Activated CD8-positive, alpha-beta memory T cell treated with anti-CD3 and anti-CD28 coated beads for 48 hours (primary cell): ENCODE measurements around the gene PKN3.

Experiments used
- DNase-seq, 3 experiments: peaks; one replicate each; pipeline ENCODE4 v3.0.0-alpha.2; 2020; ENCODE audit warnings: low read depth in 2 of 3, low spot score in 2 of 3

PKN3 gene

DNA sequence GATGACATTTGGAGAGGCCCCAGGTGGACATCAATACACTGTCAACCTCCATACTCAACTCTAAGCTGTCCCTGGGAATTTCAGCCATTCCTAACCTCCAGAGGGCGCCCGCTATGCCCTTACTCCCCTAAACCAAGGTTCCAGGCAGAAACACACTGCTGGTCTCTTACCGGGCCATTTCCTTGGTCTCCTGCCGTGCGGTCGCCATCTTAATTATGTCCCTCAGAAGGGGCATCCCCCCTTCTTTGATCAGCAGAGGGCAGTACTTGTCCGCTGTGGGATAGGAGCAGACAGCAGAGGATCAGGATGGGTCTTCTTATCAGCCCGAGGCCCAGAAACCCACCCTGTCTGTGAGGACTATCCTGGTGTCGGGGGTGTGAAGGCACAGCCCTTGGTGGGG, 31.0 kb downstream of the PKN3 start:
- DNase-seq, result no peak

DNA sequence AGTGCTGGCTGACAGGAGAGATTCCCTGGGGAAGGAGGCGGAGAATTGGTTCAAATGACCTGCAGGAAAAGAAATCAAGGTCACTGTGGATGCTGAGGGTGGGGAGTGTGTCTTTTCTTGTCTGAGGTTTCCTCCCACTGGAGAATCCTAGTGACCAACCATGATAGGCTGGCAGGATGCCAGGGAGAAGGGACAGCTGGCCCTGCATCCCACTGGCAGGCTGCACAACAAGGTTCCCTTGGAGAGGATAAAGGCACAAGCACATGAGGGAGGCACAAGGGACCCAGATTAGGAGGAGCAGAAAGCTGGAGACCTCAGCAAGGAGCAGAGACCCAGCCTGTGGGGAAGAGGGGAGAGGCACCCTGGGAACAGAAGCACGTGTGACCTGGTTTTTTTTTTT, 33.1 kb downstream of the PKN3 start:
- DNase-seq, result no peak

DNA sequence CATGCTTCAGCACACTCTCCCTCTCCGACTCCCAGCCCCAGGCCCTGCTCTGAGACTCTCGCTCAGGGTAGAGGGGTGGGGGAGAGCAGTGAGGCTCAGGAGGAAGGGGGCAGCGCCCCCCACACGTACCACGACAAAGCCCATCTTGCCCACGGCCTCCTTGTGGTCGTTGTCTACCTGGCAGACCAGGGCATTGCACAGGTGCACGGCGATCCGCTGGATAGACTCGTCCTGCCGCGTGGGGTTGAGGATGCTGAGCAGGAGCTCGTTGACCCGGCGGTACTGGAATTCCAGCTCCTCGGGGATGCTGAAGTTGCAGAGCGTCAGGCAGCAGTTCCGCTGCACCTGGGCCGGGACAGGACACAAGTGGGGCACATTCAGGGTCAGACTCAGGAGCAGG, 40.1 kb downstream of the PKN3 start:
- DNase-seq, result no peak

DNA sequence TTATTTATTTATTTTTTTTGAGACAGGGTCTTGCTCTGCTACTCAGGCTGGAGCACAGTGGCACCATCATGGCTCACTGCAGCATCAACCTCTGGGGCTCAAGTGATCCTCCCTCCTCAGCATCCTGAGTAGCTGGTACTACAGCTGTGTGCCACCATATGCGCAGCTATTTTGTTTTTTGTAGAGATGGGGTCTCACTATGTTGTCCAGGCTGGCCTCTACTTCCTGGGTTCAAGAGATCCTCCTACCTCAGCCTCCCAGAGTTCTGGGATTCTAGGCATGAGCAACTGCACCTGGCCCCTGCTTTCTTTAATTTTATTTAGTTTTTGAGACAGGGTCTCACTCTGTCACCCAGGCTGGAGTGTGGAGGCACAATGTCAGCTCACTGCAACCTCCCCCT, 41.1 kb downstream of the PKN3 start:
- no peak for DNase-seq

DNA sequence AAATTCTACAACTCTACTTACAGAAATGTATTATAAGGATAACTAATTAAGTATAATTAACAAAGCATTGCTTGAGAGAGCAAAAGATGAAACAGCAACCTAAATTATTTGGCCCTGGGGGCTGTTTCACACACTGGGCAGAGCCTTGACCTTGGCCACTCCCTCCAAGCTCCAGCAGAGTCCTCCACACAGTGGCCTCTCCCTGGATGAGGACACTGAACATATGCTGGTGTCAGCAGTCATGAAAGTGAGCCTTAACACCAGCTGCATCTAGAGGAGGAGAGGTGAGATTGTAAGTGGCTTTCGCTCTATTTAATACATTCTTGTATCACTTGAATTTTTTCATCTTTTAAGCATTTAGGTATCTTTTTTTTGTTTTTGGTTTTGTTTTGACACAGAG, 44.9 kb downstream of the PKN3 start:
- DNase-seq, result no peak

DNA sequence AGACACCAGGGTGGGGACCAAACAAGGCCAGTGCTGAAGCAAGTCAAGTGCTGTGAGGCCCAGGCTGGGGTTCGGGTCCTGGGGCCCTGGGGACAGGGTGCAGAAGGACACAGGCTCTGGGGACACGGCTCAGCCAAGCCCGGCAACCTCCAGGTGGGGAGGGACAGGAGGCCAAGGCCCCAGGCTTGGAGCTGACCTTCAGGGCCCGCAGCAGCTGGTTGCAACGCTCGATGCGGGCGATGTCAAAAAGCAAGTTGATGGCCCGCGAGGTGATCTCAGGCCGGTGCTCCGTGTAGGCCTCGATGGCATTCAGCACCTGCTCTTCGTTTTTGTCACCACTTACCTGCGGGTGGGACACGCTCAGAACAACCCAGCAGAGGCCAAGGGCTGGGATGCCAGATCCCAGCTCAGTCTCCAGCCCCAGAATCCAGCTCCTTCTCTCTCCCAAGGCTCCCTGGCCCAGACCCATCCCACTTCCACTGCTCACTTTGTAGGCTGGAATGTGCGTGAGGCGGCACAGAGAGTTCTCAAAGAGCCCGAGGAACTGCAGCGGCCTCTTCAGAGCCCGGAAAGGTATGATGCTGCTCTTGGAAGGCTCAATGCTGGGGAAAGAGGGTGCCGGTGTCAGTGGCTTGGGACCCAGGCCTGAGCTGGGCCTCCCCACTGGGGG, 48.8 kb downstream of the PKN3 start:
- DNase-seq, result no peak

DNA sequence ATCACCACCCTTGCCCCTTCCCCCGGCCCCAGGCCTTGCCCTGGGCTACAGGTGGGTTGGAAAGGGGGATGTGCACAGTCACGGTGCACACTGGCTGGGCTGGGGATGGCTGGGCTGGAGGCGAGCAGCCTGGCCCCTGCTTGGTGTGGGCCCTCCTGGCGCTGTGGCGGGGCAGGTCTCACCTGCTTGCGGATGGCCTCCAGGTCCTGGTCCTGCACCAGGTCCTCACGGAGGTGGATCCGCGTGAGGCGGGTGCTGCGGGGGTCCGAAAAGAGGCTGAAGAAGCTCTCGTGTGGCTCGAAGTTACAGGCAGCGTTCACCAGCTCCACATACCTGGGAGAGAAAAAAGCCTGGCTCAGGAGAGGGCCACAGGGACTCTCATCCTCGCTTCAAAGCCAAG, 51.3 kb downstream of the PKN3 start:
- no peak for DNase-seq

DNA sequence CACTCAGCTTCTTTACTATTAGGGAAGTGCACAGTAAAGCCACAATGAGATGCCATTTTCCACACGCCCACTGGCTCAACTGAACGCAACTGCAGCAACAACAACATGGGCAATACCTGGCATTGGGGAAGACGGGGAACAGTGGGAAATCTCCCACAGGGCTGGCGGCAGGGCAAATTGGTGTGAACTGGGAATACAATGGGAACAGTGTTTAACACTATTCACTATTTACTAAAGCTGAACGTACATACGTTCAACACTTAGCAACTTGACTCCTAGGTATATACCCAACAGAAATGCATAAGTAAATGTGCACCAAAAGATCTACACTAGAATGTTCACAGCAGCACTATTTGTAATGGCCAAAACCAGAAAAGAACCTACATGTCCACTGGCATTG, 55.3 kb downstream of the PKN3 start:
- no peak for DNase-seq

DNA sequence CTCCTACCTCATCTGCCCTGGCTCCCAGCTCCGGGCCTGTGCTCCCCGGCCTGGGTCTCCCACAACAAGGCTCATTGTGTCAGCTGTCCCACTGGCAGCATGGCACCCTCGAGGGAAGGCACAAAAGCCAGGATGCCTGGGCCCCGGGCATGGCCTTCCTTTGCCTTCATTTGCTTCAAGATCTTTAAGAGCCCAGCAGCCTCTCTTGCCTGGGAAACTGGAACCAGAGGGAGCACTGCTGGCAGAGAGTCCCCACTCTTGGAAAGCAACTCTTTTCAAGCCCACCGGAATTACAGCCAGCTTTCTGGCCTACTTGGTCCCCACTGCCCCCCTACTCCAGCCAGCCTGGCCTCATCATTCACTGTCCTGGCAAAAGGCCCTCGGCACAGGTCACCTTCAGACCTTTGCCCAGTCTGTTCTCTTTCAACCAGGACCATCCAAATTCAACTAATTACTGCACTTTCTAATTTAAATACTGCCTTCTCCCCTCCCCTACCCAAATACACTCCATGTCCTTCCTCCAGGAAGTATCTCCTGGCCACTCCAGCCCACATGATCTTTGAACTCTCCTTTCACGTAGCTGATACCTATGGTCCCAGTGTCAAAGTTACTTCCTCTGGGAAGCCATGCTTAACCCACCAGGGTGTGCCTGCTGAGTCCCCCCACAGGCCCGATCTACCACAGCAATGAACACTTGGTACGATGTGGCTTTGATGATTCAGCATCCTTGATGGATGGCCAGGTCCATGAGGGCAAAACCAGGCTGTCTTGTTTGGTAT, 60.6 kb downstream of the PKN3 start:
- DNase-seq, result no peak

DNA sequence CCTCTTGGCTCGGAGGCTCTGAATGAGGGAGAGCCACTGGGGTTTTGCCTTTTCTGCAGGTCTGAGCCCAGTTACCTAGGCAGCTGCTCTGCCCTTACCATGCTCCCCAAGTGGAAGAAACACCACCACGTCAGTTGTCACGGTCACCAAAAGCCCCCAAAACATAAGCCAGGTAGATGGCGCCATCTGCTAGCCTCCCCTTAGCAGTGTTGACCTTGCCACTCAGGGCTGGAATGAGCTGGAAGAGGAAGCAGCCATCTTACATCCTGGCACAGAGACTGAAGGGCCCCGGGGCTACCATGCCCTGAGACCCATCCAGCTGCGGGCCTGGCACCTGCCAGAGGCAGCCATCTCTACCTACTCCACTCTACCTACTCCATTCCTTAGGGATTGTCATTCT, 62.1 kb downstream of the PKN3 start:
- no peak for DNase-seq

DNA sequence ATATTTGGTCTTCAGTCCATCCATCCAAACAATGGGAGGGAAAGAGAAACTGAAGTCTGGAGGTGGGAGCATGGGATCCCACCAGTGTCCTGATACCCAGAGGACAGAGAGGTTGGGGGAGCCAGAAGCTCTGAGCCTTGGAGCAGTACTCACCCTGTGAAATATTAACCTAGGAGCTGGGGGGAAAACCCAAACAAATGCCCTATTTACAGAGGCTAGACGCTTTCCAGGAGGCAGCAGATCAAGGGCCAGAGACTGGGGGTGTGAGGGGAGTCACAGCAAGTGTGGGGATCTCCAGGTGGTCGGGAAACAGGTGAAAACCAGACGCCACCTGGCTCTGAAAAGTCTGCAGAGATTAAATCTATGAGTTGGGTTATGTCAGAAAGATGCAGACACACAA, 63.2 kb downstream of the PKN3 start:
- no peak for DNase-seq

DNA sequence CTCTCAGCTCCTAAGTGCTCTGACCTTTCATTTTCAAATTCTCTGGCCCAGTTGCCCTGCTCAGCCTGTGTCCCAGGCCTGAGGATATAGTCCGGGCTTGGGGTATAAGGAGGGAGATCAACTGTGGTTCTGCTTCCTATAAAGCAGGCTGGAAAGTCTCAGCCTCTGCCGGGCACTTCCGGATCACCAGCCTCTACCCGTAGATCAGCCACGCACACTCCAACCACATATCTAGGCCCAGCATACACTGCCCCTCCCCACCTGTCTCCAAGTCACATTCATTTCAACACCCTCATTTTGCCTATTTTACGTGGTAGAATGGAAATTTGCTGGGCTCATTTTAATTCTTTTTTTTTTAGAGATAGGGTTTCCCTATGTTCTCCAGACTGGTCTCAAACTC, 66.3 kb downstream of the PKN3 start:
- no peak for DNase-seq
